Fibroblast of skin of right quadriceps (primary cell): Measurements from ENCODE around the gene FAM184A.

Experiments
- DNase-seq: peaks from one replicate; pipeline ENCODE4 v3.0.0-alpha.2; 2013

FAM184A gene

DNA sequence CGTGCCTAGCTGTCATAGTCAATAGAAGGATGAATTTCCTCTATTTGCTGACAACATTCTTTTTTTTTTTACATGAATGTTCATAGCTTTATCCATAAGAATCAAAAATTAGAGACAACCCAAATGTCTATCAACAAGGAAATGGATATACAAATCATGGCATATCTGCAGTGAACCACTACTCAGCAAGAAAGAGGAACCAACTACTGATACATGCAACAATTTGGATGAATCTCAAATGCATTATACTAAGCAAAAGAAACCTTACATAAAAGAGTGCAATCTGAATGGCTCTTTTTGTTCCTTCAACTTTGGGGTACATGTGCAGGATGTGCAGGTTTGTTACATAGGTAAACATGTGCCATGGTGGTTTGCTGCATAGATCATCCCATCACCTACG lies 125.8 kb downstream of the FAM184A start:
- no peak for DNase-seq

DNA sequence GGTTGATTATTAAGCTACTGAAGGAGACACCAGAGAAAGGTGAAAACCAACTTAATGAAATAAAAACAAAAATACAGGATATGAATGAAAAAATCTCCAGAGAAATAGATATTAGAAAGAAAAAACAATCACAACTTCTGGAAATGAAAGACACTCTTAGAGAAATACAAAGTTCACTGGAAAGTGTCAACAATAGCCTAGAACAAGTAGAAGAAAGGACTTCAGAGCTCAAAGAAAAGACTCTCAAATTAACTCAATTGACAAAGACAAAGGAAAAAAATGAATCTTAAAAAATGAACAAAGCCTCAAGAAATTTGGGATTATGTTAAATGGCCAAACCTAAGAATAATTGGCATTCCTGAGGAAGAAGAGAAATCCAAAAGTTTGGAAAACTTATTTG lies 133.2 kb downstream of the FAM184A start:
- DNase-seq, result no peak

DNA sequence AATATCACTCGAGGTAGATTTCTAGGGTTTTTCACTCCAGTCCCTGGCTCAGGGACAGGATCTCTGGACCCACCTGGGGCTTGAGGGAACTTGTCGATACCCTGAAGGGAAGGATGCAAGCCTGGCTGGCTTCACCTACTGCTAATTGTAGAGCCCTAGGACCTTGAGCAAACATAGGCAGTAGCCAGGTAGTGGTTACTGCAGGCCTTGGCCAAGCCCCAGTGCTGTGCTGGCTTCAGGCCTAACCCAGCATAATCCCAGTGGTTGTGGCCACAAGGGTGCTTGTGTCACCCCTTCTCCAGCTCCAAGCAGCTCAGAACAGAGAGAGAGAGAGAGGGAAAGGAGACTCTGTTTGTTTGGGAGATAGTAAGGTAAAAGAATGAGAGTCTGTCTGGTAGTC lies 137.7 kb downstream of the FAM184A start:
- no peak for DNase-seq

DNA sequence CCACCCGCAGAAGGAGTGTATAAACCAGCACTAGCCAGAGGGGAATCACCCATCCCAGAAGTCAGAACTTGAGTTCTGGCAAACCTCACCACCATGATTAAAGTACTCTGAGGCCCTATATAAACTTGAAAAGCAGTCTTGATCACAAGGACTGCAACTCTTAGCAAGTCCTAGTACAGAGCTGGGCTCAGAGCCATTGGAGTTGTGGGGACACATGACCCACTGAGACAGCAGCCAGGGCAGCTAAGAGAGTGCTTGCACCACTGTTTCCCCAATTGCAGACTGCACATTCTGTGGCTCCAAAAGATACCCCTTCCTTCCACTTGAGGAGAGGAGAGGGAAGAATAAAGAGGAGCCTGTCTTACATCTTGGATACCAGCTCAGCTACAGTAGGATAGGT lies 138.8 kb downstream of the FAM184A start:
- no peak for DNase-seq

DNA sequence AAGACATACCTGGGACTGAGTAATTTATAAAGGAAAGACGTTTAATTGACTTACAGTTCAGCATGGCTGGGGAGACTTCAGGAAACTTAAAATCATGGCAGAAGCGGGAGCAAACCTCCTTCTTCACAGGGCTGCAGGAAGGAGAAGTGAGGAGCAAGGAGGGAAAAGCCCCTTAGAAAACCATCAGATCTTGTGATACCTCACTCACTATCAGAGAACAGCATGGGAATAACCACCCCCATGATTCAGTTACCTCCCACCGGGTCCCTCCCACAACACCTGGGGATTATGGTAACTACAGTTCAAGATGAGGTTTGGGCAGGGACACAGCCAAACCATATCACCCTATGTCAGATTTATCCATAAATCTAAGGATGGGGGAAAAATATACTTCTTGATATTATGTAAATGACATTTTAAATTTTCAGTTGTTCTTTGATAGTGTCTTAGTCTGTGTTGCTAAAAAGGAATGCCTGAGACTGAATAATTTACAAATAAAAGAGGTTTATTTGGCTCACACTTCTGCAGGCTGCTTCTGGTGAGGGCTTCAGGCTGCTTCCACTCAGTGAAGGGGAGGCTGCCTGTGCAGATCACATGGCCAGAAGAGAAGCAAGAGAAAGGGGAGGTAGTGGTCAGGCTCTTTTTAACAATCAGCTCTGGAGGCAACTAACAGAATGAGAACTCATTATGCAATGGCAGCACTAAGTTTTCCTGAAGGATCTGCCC lies 142.3 kb downstream of the FAM184A start:
- no peak for DNase-seq

DNA sequence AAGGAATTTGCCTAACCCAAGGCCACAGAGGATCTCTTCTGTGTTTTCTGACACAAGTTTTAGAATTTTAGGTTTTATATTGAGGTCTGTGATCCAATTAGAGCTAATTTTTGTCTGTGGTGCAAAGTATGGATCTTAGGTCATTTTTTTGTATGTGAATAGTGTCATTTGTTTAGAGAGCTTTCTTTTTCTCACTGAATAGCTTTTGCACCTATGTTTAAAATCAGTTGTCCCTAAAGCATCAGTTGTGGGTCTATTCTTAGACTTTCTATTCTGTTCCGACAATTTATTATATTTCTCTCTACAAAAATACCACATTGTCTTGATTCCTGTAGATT lies 143.2 kb downstream of the FAM184A start:
- DNase-seq, result no peak

DNA sequence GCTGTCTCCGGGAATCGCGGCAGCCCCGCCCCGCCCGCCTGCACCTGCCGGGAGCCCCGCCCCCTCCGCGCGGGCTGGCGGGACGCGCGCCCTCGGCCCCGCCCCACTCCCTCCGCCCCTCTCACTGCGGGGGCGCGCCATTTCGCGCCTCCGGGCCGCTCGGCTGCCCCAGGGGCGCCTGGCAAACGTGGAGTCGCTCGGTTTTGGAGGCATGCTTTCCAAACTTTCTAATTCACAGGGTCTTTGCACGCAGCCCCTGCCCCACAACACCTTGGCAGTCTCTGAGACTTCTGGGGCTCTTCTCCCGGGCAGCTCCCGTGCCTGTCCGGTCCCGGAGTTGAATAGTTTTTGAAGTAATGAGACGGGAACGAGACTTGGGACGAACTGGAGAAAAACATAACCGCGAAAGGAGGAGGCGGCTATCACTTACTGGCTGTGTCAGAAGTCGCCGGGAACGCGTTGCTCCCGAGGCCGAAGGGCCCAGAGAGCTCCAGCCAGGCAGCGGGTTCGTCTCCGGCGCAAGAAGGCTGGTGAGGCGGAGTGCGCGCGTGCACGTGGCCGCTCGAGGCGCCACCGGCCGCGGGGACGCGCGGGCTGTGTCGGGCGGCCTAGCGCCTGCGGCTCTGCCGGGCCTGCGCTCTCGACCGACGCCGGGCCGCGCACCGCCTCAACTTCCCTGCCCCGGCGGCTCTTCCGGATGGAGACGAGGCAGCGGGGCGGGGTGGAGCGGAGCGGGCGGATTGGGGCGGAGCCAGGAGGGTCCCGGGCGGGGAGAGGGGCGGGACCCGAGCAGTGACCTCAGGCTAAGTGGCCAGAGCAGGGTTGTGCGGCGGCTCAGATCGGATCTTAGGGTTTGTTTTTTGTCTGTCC lies 143.8 kb downstream of the FAM184A start, which contains the start of gene MCM9:
MCM9 (minus strand) TSS at position 699 of the 870 bp plus-strand sequence. CDS start 3,436 bp downstream, outside the sequence.
- DNase-seq, result peak; percentile 83

DNA sequence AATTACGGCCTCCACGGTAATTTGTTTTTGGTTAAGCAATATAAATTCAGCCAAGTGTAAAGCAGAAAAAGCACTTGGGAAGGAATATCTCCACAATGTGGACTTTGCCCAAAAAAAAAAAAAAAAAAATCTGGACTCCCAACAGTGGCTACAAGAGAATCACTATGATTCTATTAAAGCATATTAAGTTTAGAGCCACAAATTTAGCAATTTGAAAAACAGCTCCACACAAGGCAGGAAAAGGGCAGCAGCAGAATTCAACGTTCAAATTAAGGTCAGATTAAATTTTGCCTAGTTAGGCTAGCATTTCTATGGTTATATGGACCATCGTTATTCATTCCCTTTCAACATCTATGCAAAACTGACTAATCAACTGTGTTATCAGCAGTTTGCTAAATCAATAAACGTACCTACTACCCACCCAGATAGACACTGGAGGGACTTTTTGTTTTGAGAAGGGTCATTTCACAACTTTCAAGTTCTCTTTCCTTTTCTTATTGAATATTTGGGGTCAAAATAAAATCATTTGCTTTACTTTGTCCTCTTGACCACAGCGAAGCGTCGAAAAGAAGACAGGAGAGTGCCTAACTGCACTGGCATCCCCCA lies 144.5 kb downstream of the FAM184A start:
- DNase-seq, result no peak

DNA sequence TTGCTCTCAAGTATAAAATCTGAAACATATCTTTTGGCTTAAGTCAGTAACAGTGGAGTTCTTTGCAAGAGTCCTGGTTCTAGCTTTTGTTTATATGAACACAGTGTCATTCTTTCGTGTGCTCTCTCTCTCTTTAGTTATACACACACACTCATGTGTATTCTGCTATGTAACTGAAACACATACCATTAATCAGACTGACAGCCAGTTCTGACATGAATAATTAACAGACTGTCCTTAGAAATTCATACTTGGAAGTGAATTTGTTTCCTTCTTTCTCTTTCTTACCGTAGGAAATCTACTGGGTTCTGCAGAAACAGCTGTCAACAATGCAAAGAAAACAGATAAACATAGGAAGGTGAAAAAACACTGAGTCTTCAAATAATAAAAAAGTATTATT lies 146.0 kb downstream of the FAM184A start:
- DNase-seq, result no peak

DNA sequence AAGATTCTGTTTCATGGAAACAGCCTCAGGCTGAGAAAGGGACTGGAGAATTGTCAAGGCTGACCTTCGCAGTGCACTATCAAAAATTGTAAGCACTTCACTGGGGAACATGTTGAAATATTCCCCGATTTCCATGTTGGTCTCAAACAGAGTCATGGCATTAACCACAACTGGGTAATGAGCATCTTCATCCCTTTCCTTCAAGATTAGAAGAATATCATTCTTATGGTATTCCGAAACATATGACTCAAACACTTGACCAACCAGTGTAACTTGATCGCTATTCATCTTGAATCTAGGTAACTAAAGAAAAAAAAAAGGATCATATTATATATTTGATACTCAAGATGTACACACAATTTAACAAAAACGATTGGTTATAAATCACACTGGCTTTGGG lies 147.0 kb downstream of the FAM184A start:
- DNase-seq, result no peak

DNA sequence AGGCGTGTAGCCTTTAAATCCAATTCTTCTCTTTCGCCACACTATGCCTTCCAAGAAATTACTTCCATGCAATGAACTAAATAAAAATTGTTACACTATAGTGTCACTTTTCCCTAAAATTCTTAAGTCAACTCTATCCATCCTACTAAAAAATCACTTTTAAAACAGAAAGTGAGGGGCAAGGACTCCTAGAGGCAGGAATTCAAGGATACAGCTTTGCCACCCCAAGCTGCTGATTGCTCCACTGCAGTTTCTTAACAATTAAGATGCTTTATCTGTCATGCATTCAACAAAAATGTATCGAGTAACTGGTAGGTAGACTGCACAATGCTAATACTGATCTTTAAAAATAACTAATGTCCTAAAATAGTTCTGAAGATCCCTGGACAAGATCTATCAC lies 147.8 kb downstream of the FAM184A start:
- DNase-seq, result no peak

DNA sequence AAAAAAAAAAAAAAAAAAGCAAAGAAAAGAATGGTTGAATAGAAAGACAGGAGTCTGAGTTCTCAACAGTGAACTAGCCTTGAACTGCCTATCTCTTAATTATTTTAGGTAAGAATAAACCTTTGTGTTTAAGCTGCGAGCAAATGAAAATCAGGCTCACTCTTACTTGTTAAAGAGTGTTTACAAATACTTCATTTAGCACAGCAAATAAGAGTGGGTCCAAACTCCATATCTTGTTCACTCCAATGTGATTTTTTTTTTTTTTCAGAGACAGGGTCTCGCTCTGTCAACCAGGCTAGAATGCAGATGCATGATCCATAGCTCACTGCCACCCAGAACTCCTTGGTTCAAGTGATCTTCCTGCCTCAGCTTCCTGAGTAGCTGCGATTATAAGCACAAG lies 155.4 kb downstream of the FAM184A start:
- no peak for DNase-seq

DNA sequence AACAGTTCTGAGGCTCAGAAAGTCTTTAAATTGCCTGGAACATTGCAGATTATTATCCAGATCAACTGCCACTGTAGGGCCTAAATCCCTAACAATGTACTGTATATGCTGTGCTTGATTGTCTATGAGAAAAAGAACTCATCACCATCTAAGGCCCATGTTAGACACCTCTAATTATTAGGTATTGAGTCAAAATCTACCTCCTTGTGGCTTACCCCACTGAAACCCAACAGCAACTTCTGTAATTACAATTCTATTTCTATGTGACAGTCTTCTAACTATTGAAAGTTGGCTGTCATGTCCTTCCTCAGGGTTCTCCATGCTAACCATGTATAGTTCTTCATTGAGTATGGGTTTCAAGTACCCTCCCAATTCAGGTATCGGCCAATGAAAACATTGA lies 157.4 kb downstream of the FAM184A start:
- no peak for DNase-seq

DNA sequence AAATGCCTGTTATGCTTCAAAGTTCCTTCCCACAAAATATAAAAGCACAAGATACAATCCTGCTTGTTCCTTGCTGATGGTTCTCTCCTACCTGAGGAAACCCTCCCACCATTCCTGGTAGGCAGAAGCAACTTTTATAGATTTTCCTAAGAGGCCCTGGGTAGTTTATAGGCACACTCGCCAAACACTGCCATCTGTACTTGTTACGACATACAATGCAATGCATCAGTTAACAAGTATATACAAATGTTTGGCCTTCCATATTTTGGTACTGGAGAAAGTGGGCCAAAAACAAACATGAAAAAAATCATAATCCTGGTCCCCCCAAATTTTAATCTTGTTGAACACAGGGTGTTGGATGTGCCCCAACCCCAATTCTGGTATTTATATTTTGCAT lies 160.1 kb downstream of the FAM184A start:
- no peak for DNase-seq

DNA sequence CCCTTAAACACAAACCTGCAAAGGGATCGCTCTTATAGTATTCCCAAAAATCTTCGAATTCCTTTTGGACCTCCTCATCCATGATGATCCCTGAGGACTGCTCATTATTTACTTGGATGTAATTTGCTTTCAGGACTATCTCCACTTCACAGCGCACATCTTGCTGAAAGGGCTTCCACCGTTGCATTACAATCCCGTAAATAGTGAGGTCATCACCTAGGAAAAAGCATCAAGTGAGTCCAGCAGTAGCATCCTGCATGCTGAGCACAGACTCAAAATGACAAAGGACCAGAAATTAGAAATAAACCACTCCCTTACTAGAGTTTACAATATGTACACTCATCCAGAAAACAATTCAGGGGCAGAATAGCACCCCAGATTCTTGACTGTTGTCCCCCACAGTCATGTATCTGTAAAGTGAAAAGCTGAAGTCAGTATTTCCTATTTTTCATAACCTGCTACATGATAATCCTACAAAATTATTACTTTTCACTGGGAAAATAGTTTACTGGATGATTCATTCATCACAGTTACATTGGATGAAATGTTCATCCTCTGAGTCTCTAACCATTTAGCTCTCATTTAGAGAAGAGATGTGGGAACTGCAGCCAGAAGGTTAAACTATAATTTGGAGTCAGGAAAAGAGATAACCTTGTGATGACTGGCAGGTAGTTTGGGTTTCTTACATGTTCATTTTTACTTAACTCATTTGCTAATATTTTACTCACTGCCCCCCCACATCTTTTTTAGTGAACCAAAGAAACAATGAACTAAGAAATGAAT lies 160.7 kb downstream of the FAM184A start:
- no peak for DNase-seq

DNA sequence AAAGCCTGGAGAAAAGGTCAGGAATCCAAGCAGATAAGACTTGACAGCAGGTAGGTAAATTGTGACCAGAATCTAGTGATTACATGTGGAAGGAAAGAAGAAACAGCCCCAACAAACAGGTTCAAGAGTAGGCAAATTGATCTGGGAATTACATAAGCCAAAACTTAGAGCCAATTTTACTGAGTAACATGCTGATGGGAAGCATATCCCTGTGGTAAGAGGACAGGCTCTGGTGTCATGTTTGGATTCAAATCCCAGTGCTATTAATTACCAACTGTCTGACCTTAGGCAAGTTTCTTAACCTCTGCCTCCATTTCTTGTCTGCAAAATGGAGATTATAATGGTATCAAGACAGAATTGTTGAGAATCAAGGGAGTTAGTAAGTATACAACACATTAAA lies 163.9 kb downstream of the FAM184A start:
- DNase-seq, result no peak

DNA sequence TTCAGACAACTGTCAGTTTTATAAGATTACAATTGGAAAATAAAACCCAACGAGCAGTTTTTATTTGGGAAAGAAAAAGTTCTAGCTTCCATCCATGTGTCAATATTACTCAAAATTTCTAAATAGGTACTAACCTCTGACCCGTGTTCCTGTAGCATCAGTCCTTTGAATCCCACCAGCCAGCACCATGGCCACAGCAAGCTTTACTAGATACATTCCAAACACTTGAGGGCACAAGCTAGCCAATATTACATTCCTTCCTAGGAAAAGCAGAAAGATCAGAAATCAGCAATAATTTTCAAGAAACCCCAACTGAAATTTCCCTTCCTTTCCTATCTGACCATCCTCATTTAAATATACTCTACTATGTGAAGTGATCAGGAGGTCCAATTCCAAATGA lies 165.3 kb downstream of the FAM184A start:
- no peak for DNase-seq

DNA sequence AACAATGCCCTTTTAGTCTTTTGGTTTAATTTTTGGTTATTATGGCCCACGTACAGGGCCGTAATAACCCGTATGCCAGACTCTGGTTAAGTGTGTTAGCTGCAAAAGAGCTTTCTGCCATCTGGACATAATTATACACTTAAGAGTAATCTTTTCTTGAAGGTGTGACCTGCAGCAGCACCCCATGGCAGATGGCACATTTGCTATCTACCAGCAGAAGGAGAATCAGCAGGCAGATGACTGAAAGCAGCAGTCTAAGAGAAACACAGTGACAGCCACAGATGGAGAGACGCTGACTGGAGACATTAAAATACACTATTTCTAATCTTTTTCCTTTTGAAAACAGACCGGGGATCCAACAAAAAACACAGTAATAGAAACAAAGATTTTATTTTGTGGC lies 165.8 kb downstream of the FAM184A start:
- DNase-seq, result no peak
